Loucy (cell line): ENCODE data around the gene FDX2.

ENCODE experiments used
- CTCF ChIP-seq: fragments of 200-600 bp; sonication (generic); conservative IDR thresholded peaks from 2 replicates; pipeline ENCODE4 v1.5.1; 2014; ENCODE audit warnings: mild to moderate bottlenecking, antibody characterized with exemption, low read length
- EZH2phosphoT487 ChIP-seq: fragments of 200-600 bp; IDR thresholded peaks from 2 replicates; pipeline ENCODE4 v1.6.1; 2018; ENCODE audit warnings: antibody characterized with exemption, mild to moderate bottlenecking, moderate library complexity, borderline replicate concordance

DNA sequence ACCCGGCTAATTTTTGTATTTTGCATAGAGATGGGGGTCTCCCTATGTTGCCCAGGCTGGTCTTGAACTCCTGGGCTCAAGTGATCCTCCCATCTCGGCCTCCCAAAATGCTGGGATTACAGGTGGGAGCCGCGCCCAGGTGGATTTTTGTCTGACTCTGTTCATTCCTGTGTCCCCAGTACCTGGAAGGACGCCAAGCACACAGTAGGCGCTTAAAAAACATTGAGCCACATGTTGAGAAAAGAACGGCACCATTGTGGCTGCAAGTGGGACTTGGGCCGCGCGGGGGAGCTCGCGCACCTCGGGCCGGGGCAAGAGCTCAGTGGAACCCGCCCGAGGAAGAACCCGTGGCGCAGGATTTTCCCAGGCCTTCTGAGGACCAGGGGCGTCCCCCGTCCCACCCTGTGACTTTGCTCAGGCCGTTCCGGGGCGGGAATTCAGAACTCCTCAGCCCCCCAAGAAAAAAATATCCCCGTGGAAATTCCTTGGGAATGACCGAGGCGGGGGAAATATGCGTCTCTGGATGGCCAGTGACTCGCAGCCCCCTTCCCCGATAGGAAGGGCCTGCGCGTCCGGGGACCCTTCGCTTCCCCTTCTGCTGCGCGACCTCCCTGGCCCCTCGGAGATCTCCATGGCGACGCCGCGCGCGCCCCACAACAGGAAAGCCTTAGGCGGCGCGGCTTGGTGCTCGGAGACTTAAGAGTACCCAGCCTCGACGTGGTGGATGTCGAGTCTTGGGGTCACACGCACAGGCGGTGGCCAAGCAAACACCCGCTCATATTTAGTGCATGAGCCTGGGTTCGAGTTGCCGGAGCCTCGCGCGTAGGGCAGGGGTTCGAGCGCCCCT is 46.3 kb downstream of the FDX2 start:
- TF ChIP-seq CTCF = peak; percentile 91
- no peak for TF ChIP-seq EZH2phosphoT487
